GM18861 (cell line): ENCODE results near the gene SDR42E2.
"Not testable (repeated sequence)": the region's sequence is repeated elsewhere in the genome, so short reads cannot be mapped to it uniquely, and the experiment has no call there.

Experiments
- ATAC-seq: cut with Tn5 transposase; IDR thresholded peaks from one replicate; pipeline ENCODE4 v1.9.1; 2021; ENCODE audit not compliant: unreplicated experiment

SDR42E2 gene

GRCh38 chr16:22210285-22210684, 48.0 kb downstream of the SDR42E2 start:
- ATAC-seq, result no peak

DNA sequence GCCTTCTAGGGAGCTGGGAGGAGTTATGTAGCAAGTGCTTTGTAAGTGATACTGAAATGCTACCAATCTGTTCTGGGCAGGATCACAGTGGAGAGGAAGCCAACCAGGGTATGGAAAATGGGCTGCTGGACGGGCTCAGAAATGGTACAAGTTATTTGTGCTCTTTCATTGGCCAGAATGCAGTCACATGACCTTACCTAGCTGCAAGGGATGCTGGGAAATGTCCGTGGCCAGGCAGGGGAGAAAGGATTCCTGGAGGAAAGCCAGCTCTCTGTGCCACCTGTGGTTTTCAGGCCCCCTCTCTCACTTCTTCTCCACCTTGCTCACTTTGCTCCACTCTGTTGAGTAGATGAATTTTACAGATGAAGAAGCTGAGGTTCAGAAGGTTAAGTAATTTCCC, 48.5 kb downstream of the SDR42E2 start:
- ATAC-seq, result no peak

- ATAC-seq, result no peak
Observed at GRCh38 chr16:22213236-22213635, 50.9 kb downstream of the SDR42E2 start.

- no peak for ATAC-seq
Observed at GRCh38 chr16:22213801-22214200, 51.5 kb downstream of the SDR42E2 start.

- ATAC-seq, result no peak
Observed at GRCh38 chr16:22214402-22214801, 52.1 kb downstream of the SDR42E2 start.

GRCh38 chr16:22214889-22215288, 52.6 kb downstream of the SDR42E2 start:
- no peak for ATAC-seq

GRCh38 chr16:22216191-22216831, 54.0 kb downstream of the SDR42E2 start:
- ATAC-seq, result no peak

- ATAC-seq, result not testable (repeated sequence)
Observed at GRCh38 chr16:22216832-22217225, 54.5 kb downstream of the SDR42E2 start.

GRCh38 chr16:22217890-22218730, 55.8 kb downstream of the SDR42E2 start:
- peak; percentile 62 for ATAC-seq

GRCh38 chr16:22219389-22220068, 57.2 kb downstream of the SDR42E2 start:
- ATAC-seq, result no peak

GRCh38 chr16:22220069-22220440, 57.7 kb downstream of the SDR42E2 start:
- no peak for ATAC-seq

DNA sequence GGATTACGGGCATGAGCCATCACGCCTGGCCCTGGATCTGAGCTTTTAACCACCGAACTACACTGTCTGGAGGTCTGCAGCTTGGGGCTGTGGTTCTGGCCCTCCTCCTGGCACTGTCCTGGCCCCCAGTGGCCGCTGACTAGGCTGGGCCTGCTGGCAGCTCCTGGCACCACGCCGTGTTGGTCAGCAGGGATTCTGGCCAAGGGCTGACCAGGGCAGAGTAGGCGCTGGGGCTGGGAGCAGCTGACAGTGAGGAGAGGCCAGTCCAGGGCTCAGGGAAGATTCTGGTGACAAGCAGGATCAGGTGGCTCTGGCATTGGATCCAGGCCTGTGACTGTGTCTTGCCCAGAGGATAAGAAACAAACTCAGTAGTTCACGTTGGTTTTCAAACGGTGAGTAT, 58.4 kb downstream of the SDR42E2 start:
- no peak for ATAC-seq

- ATAC-seq, result no peak
Observed at GRCh38 chr16:22222006-22222405, 59.7 kb downstream of the SDR42E2 start.

DNA sequence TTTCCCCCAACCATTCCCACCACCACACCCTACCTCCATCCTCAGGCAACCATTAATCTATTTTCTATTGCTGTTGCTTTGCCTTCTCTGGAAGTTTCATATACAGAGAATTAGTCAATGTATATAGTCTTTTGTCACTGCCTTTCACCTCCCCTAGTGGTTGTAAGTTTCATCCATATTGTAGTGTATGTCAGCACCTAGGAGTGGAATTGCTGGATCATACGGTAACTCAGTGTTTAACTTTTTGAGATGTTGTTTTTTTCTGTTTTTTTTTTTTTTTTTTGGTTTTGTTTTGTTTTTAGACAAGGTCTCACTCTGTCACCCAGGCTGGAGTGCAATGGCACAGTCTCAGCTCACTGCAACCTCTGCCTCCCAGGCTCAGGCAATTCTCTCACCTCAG, 60.7 kb downstream of the SDR42E2 start:
- no peak for ATAC-seq

- ATAC-seq, result no peak
Observed at GRCh38 chr16:22225060-22225459, 62.8 kb downstream of the SDR42E2 start.

- no peak for ATAC-seq
Observed at GRCh38 chr16:22229889-22230288, 67.6 kb downstream of the SDR42E2 start.

DNA sequence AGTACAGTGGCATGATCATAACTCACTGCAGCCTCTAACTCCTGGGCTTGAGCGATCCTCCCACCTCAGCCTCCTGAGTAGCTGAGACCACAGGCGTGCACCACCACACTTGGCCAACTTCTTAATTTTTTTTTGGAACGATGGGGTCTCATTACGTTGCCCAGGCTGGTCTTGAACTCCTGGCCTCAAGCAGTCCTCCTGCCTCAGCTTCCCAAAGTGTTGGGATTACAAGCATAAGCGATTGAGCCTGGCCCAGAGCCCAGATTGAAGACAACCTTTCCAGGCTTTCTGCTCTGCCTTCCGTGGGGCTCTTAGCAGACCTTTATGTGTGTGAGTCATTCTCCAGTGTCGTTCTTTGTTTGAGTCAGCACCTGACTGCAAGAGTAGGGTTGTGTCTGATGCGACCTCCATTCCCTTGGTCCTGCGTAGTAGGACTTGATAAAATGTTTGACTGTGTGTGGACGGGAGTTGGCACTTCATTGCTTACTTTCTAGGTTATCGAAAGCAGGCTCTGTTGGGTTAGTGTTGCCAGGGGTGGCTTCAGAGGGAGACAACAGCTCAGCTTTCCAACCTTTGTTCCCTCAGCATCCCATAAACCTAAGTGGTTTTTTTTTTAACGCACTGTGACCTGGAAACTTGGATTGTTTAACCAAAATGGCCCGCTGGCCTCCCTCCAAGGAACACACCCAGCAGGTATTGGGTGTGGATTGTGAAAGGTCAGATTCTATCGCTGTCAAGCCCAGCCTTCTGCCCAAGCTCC, 70.2 kb downstream of the SDR42E2 start:
- ATAC-seq, result no peak

DNA sequence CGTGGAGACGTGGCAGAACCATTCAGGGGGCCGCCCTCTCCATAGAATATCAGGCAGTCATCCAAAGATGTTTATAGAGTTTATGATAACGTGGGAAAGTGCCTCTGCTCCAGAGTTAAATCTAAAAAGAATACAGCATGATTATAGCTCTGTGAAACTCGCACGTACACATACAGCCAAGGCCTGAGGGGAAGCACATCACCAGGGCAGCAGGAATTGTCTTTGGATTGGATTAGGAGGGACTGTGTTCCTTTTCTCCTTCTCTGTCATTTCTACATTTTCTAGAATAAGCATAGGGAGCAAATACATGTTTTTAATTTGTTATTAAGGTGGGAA, 70.7 kb downstream of the SDR42E2 start:
- ATAC-seq, result no peak

DNA sequence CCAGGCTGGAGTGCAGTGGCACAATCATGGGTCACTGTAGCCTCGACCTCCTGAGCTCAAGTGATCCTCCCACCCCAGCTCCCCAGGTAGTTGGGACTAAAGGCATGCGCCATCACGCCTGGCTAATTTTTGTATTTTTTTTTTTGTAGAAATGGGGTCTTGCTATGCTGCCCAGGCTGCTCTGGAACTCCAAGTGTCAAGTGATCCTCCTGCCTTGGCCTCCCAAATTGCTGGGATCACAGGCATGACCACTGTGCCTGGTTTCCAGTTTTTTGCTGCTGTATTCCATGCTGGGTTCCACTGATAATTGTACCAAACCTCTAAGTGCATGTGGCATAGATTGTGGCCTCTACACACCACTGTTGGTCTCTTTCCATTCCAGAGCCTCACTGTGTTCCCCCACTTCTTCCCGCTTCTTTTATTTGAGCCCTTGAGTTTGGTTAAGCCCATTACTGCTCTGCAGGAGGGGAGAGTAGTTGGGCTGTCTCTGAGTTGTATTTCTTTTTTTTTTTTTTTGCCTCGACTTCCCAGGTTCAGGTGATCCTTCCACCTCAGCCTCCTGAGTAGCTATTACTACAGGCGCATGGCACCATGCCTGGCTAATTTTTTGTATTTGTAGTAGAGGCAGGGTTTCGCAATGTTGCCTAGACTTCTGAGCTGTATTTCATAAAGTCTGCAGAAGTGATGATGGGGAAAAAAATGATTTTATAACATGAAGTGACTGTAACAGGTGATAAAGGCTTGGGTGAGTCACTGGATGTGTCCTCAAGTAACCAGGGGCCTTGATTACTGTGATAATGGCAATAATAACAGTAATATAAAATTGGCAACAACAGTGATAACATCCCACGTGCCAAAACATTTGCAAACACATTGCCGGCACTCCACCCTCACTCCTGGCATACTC, 73.8 kb downstream of the SDR42E2 start:
- ATAC-seq, result no peak

GRCh38 chr16:22239131-22239805, 77.0 kb downstream of the SDR42E2 start:
- no peak for ATAC-seq
